Vagina (tissue), 2 donors: ENCODE data around the gene FOCAD.

ENCODE experiments used
- POLR2AphosphoS5 ChIP-seq, 2 donors: sonication (generic); formaldehyde crosslinking; IDR thresholded peaks; one replicate each; pipeline ENCODE4 v1.9.0; 2017; ENCODE audit warnings: antibody characterized with exemption in 2 of 2, mild to moderate bottlenecking in 2 of 2, low read depth in 1 of 2; ENCODE audit not compliant: insufficient read depth in 1 of 2
- TF ChIP-seq, protein P1 (sequence below), 3 experiments: fragments of 450-650 bp in 2 of 3; fragments of 200-600 bp in 1 of 3; sonication (generic) in 1 of 3; IDR thresholded peaks; one replicate each; pipeline ENCODE4 v1.5.1; 2017 to 2019; ENCODE audit warnings: antibody characterized with exemption in 3 of 3, mild to moderate bottlenecking in 2 of 3, moderate library complexity in 2 of 3

DNA sequence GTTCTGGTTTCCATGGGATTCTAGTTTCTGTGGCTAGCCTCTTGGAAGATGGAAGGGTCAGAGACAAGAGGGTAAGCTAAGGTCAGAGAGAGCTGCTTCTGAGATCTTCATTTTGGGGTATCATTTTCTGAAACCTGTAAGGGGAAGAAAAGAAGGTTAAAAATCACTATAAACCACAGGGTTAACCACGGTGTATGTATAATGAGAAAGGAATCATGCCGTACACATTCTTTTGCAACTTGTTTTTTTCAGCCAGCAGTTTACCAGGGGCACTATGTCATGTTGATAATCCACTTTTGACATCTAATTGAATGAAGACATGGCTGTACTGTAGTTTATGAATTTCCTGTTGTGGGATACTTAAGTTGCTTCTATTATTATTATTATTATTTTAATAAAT lies 164.4 kb downstream of the FOCAD start:
- TF ChIP-seq, protein P1, sequence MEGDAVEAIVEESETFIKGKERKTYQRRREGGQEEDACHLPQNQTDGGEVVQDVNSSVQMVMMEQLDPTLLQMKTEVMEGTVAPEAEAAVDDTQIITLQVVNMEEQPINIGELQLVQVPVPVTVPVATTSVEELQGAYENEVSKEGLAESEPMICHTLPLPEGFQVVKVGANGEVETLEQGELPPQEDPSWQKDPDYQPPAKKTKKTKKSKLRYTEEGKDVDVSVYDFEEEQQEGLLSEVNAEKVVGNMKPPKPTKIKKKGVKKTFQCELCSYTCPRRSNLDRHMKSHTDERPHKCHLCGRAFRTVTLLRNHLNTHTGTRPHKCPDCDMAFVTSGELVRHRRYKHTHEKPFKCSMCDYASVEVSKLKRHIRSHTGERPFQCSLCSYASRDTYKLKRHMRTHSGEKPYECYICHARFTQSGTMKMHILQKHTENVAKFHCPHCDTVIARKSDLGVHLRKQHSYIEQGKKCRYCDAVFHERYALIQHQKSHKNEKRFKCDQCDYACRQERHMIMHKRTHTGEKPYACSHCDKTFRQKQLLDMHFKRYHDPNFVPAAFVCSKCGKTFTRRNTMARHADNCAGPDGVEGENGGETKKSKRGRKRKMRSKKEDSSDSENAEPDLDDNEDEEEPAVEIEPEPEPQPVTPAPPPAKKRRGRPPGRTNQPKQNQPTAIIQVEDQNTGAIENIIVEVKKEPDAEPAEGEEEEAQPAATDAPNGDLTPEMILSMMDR (IDR thresholded peaks at IDR 0.05) = no peak
- no peak for TF ChIP-seq POLR2AphosphoS5 (IDR thresholded peaks at IDR 0.05; ENCODE audit: insufficient read depth in 1 of 2, low read depth in 1 of 2)
